HG02981 (cell line): ENCODE data around the gene USP5.
A peak's percentile ranks its signal among the peaks of the same experiment; 100 is the strongest.
"Not testable (repeated sequence)": the region's sequence is repeated elsewhere in the genome, so short reads cannot be mapped to it uniquely, and the experiment has no call there.

Experiments
- ATAC-seq: cut with Tn5 transposase; IDR thresholded peaks from one replicate; pipeline ENCODE4 v1.9.1; 2021; ENCODE audit warnings: mild to moderate bottlenecking, moderate library complexity; ENCODE audit not compliant: unreplicated experiment

USP5 gene

GRCh38 chr12:6865307-6865706 lies 13.4 kb downstream of the USP5 start:
- not testable (repeated sequence) for ATAC-seq

DNA sequence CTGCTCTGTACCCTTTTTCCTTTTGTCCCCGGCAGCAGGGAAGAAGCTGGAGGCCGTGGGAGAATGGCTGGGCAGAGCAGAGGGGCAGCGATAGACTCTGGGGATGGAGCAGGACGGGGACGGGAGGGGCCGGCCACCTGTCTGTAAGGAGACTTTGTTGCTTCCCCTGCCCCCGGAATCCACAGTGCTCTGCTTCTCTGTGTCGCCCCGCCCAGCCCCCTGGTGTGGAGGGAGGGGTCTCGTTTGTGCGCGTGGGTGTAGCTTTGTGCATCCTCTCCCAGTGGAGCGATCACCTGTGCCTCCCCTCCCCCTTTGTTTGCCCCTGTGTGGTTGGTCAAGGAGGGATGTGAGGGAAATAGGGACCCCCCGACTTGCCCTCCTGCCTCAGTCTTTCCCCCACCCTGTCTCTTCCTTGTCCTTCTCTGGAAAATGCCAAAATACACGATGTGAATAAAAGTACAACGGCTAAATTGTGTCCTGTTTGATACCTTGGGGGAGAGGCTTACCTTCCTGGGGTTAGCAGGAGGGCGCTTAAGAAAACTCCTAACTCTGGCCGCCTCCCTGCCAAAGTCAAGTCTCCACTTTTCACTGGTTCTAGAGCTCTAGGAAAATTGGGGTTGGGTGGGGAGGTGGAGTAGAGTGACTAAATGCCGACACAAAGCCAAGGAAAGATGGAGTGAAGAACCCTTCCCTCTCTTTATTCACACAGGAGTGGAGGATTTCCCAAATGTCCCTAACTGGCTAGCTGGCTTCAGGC lies 14.4 kb downstream of the USP5 start:
- ATAC-seq: no peak

DNA sequence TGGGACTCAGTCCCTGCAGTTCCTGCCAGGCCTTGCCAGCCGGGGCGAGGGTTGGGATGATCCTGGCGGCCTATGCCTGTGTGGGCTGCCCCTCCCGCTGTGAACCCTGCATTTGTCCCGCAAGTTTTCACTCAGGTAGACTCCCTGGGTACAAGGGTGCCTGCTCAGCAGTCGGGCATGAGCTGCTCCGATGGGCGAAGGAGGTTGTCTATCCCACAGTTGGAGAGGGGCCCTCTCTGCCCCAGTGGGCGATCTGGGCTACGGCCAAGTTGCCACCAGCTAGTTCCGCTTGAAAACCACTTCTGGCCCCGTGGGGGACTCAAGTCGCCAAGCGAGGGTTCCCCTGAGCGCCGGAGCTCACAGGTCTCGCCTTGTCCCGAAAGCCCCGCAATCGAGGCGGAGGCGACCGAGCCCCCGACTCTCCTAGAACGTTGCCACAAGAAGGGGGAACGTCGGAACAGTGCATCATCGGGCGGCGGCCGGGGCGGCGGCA lies 15.0 kb downstream of the USP5 start:
- ATAC-seq: peak; percentile 5

GRCh38 chr12:6867413-6868210 lies 15.7 kb downstream of the USP5 start, which contains the start of gene TPI1:
TPI1 (plus strand) TSS chr12:6867531; CDS start chr12:6867567, 36 bp downstream.
- ATAC-seq: peak; percentile 57

- ATAC-seq: no peak
Observed at GRCh38 chr12:6868211-6869048, 16.5 kb downstream of the USP5 start.

- no peak for ATAC-seq
Observed at GRCh38 chr12:6869049-6870021, 17.4 kb downstream of the USP5 start.

DNA sequence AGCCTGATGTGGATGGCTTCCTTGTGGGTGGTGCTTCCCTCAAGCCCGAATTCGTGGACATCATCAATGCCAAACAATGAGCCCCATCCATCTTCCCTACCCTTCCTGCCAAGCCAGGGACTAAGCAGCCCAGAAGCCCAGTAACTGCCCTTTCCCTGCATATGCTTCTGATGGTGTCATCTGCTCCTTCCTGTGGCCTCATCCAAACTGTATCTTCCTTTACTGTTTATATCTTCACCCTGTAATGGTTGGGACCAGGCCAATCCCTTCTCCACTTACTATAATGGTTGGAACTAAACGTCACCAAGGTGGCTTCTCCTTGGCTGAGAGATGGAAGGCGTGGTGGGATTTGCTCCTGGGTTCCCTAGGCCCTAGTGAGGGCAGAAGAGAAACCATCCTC lies 18.4 kb downstream of the USP5 start:
- not testable (repeated sequence) for ATAC-seq

DNA sequence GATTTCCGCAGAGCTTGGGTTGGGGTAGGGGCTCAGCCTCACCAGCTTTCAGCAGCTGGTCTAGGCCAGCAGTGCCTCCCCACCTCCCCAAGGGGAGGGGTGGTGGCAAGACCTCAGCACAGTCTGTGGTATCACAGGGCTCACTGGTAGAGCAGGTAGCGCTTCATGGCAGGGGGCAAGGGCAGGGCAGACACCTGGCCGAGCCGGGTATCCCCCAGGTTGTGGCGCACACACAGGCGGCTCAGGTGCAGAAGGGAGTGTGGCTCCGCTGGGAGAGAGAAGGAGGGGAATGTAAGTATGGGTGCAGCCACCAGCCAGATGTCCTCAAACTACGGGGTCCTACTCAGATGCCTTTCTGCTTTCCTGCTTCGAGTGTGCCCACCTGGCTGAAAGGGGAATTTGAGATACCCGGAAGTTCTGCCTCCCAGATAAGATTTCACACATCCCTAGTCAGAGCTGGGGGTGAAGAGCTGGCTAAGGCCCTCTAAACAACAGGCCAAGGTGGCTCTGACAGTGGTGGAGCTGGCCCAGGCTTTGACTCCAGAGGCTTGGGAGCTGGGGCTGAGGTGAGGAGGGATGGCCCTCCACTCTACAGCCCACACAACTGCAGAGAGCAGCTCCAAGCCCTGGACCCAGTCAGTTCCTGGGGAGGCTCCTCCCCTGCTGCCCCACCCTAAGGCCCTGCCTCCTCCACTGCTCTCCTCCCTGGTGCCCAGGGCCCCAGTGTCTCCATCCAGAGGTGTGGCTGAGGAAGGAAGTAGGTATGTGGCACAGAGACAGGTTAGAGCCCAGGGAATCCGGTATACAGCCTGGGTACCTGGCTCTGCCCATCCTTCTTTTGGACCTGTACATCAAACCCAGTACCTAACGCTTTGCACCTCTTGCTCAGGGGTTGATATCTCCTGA lies 19.4 kb downstream of the USP5 start:
- ATAC-seq: no peak

GRCh38 chr12:6872073-6873048 lies 20.4 kb downstream of the USP5 start:
- no peak for ATAC-seq

GRCh38 chr12:6873094-6874014 lies 21.4 kb downstream of the USP5 start, which contains the start of gene SPSB2:
SPSB2 (minus strand) TSS chr12:6873303; CDS start chr12:6872901, 402 bp downstream.
- ATAC-seq: peak; percentile 67

GRCh38 chr12:6874015-6874368 lies 22.0 kb downstream of the USP5 start:
- ATAC-seq: not testable (repeated sequence)

DNA sequence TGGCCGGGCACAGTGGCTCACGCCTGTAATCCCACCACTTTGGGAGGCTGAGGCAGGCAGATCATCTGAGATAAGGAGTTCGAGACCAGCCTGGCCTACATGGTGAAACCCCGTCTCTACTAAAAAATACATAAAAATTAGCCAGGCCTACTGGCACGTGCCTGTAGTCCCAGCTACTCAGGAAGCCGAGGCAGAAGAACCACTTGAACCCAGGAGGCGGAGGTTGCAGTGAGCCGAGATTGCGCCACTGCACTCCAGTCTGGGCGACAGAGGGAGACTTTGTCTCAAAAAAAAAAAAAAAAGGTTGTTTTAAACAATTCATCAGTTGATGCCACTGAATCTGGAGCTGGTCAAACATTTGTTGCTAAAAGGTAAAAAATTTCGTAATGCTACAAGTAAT lies 27.9 kb downstream of the USP5 start:
- ATAC-seq: not testable (repeated sequence)

DNA sequence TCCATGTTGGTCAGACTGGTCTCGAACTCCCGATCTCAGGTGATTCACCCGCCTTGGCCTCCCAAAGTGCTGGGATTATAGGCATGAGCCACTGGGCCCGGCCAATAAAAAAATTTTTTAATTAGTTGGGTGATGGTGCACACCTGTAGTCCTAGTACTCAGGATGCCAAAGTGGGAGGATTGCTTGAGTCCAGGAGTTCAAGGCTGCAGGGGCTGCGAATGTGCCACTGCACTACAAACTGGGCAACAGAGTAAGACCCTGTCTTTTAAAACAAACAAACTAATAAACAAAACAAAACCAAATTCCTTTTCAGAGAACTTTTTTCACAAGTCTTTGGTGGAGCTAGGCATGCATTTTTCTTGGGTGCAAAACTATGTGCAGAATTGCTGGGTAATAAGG lies 31.3 kb downstream of the USP5 start:
- no peak for ATAC-seq

GRCh38 chr12:6883683-6884082 lies 31.7 kb downstream of the USP5 start:
- ATAC-seq: no peak

GRCh38 chr12:6884539-6884938 lies 32.6 kb downstream of the USP5 start:
- ATAC-seq: no peak

GRCh38 chr12:6886206-6886999 lies 34.5 kb downstream of the USP5 start:
- ATAC-seq: not testable (repeated sequence)
